CD14-positive monocyte (primary cell): ENCODE results near the gene MRPS34. TPM values are rescaled to one million over a fixed set of nuclear protein-coding genes. Genes with fewer than 3 reads are reported as not detected.

ENCODE experiments used
- DNase-seq, 3 donors: peaks; one replicate each; pipeline ENCODE4 v3.0.0-alpha.2; 2011 to 2022
- H2AFZ ChIP-seq: 2 replicates; pipeline ENCODE4 v1.6.0; 2012; ENCODE audit warnings: mild to moderate bottlenecking, low read depth, low read length, inconsistent platforms; ENCODE audit not compliant: insufficient read depth, poor library complexity, severe bottlenecking
- H3K27ac ChIP-seq, 2 donors: 1 replicate in 1 of 2; 2 replicates in 1 of 2; pipeline ENCODE4 v1.5.1; 2012 to 2013; ENCODE audit warnings: low read length in 2 of 2, control low read depth in 1 of 2, inconsistent platforms in 1 of 2, low read depth in 1 of 2, mild to moderate bottlenecking in 1 of 2
- H3K27me3 ChIP-seq, 2 donors: one replicate each; pipeline versions ENCODE4 v1.6.0 to v1.6.1; 2011 to 2013; ENCODE audit warnings: low read length in 2 of 2; ENCODE audit not compliant: control insufficient read depth in 2 of 2, insufficient read depth in 2 of 2
- H3K36me3 ChIP-seq, 2 donors: replicated peaks in 1 of 2; 1 replicate in 1 of 2; 2 replicates in 1 of 2; pipeline versions ENCODE4 v1.5.1 to v1.6.1; 2012 to 2013; ENCODE audit warnings: low read length in 2 of 2, control low read depth in 1 of 2, inconsistent platforms in 1 of 2, mild to moderate bottlenecking in 1 of 2; ENCODE audit not compliant: insufficient read depth in 2 of 2, control insufficient read depth in 1 of 2
- H3K4me1 ChIP-seq, 2 donors: 1 replicate in 1 of 2; 2 replicates in 1 of 2; pipeline versions ENCODE4 v1.5.1 to v1.6.1; 2012 to 2013; ENCODE audit warnings: low read length in 2 of 2, control low read depth in 1 of 2, inconsistent platforms in 1 of 2, mild to moderate bottlenecking in 1 of 2, moderate library complexity in 1 of 2; ENCODE audit not compliant: insufficient read depth in 2 of 2, control insufficient read depth in 1 of 2
- H3K4me2 ChIP-seq: replicated peaks from 2 replicates; pipeline ENCODE3; 2012; ENCODE audit warnings: low read length, moderate library complexity, mild to moderate bottlenecking; ENCODE audit not compliant: poor library complexity, severe bottlenecking; ENCODE audit errors: extremely low read depth
- H3K4me3 ChIP-seq, 3 experiments: fragments of 200-600 bp in 1 of 3; sonication (generic) in 1 of 3; replicated peaks in 1 of 3; 1 replicate in 2 of 3; 2 replicates in 1 of 3; pipeline ENCODE4 v1.5.1; 2011 to 2013; ENCODE audit warnings: low read length in 3 of 3, mild to moderate bottlenecking in 3 of 3, control low read depth in 2 of 3, low read depth in 2 of 3, inconsistent platforms in 1 of 3, moderate library complexity in 1 of 3
- H3K79me2 ChIP-seq: 2 replicates; pipeline ENCODE4 v1.6.0; 2012; ENCODE audit warnings: mild to moderate bottlenecking, control low read depth, inconsistent platforms, low read length, moderate library complexity; ENCODE audit not compliant: insufficient read depth
- H3K9ac ChIP-seq: 2 replicates; pipeline ENCODE4 v1.6.0; 2017; ENCODE audit warnings: low read length, mild to moderate bottlenecking; ENCODE audit not compliant: insufficient read depth, poor library complexity, severe bottlenecking
- H3K9me3 ChIP-seq, 2 donors: replicated peaks in 1 of 2; 1 replicate in 1 of 2; 2 replicates in 1 of 2; pipeline versions ENCODE4 v1.5.1 to v1.6.1; 2012 to 2013; ENCODE audit warnings: low read length in 2 of 2, control low read depth in 1 of 2; ENCODE audit not compliant: control insufficient read depth in 1 of 2, insufficient read depth in 1 of 2
- H4K20me1 ChIP-seq: 2 replicates; pipeline ENCODE4 v1.6.0; 2012; ENCODE audit warnings: mild to moderate bottlenecking, low read length, control low read depth, moderate library complexity; ENCODE audit not compliant: insufficient read depth
- H3K27ac Mint-ChIP-seq, 7 donors: one replicate each; pipeline ENCODE4 v1.8.0; 2020; ENCODE audit warnings: mild to moderate bottlenecking in 7 of 7, mixed read lengths in 7 of 7, moderate library complexity in 6 of 7, inconsistent platforms in 2 of 7
- H3K27me3 Mint-ChIP-seq, 3 donors: one replicate each; pipeline ENCODE4 v1.8.0; 2021 to 2022; ENCODE audit warnings: low read depth in 3 of 3, mild to moderate bottlenecking in 3 of 3, mixed read lengths in 3 of 3, moderate library complexity in 3 of 3, inconsistent platforms in 1 of 3
- H3K36me3 Mint-ChIP-seq, 2 donors: one replicate each; pipeline ENCODE4 v1.8.0; 2020; ENCODE audit warnings: mixed read lengths in 2 of 2, inconsistent platforms in 1 of 2, mild to moderate bottlenecking in 1 of 2
- H3K4me1 Mint-ChIP-seq: one replicate; pipeline ENCODE4 v1.8.0; 2020; ENCODE audit warnings: mild to moderate bottlenecking, mixed read lengths
- H3K4me3 Mint-ChIP-seq, 2 donors: one replicate each; pipeline ENCODE4 v1.8.0; 2020; ENCODE audit warnings: mild to moderate bottlenecking in 2 of 2, mixed read lengths in 2 of 2, moderate library complexity in 1 of 2
- H3K9me3 Mint-ChIP-seq, 7 donors: one replicate each; pipeline ENCODE4 v1.8.0; 2020 to 2022; ENCODE audit warnings: mixed read lengths in 7 of 7, mild to moderate bottlenecking in 6 of 7, moderate library complexity in 6 of 7, inconsistent platforms in 2 of 7
- WGBS: methylation state at CpG from one replicate; pipeline ENCODE4 v1.1.5; 2013; ENCODE audit warnings: missing lambda C conversion rate; ENCODE audit not compliant: insufficient coverage; 5-methylcytosine and 5-hydroxymethylcytosine counted together
- intact Hi-C, 2 donors: fragments of 100-400 bp; cut with micrococcal nuclease; formaldehyde crosslinking; loops; one replicate each; pipeline versions ENCODE4 v1.15.0 to v1.15.1; 2023
- polyA plus RNA-seq, 3 donors: library from polyadenylated mRNA; depleted of rRNA in 1 of 3; unstranded in 2 of 3; stranded (reverse) in 1 of 3; fragments of 300-500 nt in 2 of 3; fragments of >200 nt in 1 of 3; fragmentation: Illumina TruSeq in 2 of 3; gene quantifications; 1 replicate in 2 of 3; 2 replicates in 1 of 3; pipeline ENCODE4 v1.2.3, GENCODE V29; 2012 to 2021
- TF ChIP-seq, protein P1 (sequence below): fragments of 200-600 bp; IDR thresholded peaks from one replicate; pipeline ENCODE4 v1.8.0; 2022; ENCODE audit warnings: antibody characterized with exemption, mild to moderate bottlenecking

MRPS34 gene
- polyA plus RNA-seq, 3 donors: 34.5 to 137 (median 109) TPM

DNA sequence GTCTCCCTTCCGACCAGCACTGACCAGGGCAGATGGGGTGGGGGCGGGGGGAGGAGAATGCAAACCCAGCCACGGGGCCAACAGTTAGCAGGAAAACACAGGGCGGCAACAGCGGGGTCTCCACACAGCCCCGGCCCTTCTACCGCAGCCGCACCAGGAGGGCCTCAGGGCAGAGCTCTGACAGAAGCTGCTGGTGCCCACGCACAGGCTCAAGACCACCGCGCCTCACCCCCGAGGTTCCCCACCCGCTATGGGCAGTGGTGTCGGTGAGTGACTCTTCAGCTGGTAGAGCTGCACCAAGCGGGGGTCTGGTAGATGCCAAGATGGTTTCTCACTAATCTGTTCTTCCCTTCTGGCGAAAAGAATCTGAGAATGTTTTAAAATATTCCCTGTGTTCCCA, 37.6 kb upstream of the MRPS34 start:
- TF ChIP-seq, protein P1, sequence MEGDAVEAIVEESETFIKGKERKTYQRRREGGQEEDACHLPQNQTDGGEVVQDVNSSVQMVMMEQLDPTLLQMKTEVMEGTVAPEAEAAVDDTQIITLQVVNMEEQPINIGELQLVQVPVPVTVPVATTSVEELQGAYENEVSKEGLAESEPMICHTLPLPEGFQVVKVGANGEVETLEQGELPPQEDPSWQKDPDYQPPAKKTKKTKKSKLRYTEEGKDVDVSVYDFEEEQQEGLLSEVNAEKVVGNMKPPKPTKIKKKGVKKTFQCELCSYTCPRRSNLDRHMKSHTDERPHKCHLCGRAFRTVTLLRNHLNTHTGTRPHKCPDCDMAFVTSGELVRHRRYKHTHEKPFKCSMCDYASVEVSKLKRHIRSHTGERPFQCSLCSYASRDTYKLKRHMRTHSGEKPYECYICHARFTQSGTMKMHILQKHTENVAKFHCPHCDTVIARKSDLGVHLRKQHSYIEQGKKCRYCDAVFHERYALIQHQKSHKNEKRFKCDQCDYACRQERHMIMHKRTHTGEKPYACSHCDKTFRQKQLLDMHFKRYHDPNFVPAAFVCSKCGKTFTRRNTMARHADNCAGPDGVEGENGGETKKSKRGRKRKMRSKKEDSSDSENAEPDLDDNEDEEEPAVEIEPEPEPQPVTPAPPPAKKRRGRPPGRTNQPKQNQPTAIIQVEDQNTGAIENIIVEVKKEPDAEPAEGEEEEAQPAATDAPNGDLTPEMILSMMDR: no peak
- Histone ChIP-seq H4K20me1 (peaks cover 19% of the 10 kb centered on the region), H3K27me3 (no peaks in the 10 kb centered on the region), H3K4me3 (no peak overlapping the region), H3K79me2 (no peaks in the 10 kb centered on the region), H3K9ac (no peak overlapping the region), H3K4me2 (no peak overlapping the region), H2AFZ (no peak overlapping the region), H3K4me1 (no peaks in the 10 kb centered on the region), H3K9me3 (no peaks in the 10 kb centered on the region), H3K36me3 (peaks cover 46 to 64% of the 10 kb centered on the region in 2 donors), H3K27ac (no peak overlapping the region)
- H3K9me3 Mint-ChIP-seq: peaks cover 0 to 2% (median 0%) of the 10 kb centered on the region in 7 donors
- H3K4me3 Mint-ChIP-seq: no peak overlapping the region
- 99% methylated on average over 12 of the region's 16 CpGs for WGBS
- DNase-seq: no peak
- H3K27me3 Mint-ChIP-seq: no peaks in the 10 kb centered on the region
- intact Hi-C loops: no loop called here
- no peaks in the 10 kb centered on the region for H3K4me1 Mint-ChIP-seq
- peaks cover 53 to 83% of the 10 kb centered on the region in 2 donors for H3K36me3 Mint-ChIP-seq
- no peak overlapping the region for H3K27ac Mint-ChIP-seq

DNA sequence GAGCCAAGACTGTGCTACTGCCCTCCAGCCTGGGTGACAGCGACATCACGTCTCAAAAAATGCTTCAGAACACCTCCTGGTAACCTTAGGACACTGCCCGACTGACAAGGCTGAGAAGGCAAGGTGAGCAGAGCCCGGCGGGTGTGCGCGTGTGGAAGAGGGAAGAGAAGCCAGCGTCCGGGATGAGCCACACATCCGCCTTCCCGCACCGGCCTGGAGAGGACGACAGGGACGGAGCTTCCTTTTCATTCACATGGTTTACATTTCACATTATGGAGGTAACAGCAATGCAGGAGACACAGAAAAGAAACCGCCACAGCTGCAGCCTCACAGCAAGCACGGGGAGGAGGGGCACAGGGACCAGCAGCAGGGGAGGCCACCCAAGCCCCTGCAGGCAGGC, 37.2 kb upstream of the MRPS34 start:
- WGBS: 98% methylated on average over 5 of the region's 16 CpGs
- H3K4me3 ChIP-seq: no peak overlapping the region
- H3K9me3 ChIP-seq: no peaks in the 10 kb centered on the region
- no peak overlapping the region for H3K9ac ChIP-seq
- H4K20me1 ChIP-seq: peaks cover 17% of the 10 kb centered on the region
- TF ChIP-seq, protein P1: no peak
- no peak for DNase-seq
- no peak overlapping the region for H3K4me2 ChIP-seq
- peaks cover 42 to 60% of the 10 kb centered on the region in 2 donors for H3K36me3 ChIP-seq
- intact Hi-C loops: no loop called here
- Mint-ChIP-seq H3K4me3 (no peak overlapping the region), H3K27ac (no peak overlapping the region), H3K27me3 (no peaks in the 10 kb centered on the region), H3K9me3 (peaks cover 0 to 2% (median 0%) of the 10 kb centered on the region in 7 donors), H3K4me1 (no peaks in the 10 kb centered on the region), H3K36me3 (peaks cover 49 to 80% of the 10 kb centered on the region in 2 donors)
- H3K27me3 ChIP-seq: no peaks in the 10 kb centered on the region
- H3K4me1 ChIP-seq: no peaks in the 10 kb centered on the region
- H3K27ac ChIP-seq: no peak overlapping the region
- H2AFZ ChIP-seq: no peak overlapping the region
- H3K79me2 ChIP-seq: no peaks in the 10 kb centered on the region
